G401.6 (cell line): ENCODE data around the gene NTSR1.

Experiments used
- FAIRE-seq: peaks from 2 replicates; lab custom pipeline; 2012; peaks lifted over from hg19 to GRCh38; lab: Jason Lieb, UNC

The NTSR1 gene

DNA sequence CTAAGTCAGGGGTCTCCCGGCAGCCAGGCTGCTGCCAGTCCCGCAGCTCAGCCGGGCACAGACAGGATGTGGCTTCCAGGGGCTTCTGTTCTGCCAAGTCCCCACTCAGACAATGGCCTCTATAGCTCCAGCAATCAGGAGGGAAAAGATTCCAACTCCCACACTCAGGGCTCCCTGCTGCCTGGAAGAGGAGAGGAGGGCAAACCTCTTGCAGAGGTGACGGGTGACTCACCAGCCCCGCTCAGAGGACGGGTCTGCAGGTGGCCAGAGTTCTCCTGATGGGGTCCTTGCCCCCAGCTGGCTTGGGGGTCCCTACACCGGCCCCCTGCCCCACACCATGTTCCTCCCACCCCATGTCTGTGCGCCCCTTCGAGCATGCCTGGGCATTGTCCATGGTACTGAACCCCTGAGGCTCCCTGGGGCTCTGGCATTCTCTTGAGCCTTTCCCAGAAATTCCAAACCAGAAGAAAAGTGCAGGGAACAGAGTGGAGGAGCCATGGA, 32.6 kb downstream of the NTSR1 start:
- no peak for FAIRE-seq

DNA sequence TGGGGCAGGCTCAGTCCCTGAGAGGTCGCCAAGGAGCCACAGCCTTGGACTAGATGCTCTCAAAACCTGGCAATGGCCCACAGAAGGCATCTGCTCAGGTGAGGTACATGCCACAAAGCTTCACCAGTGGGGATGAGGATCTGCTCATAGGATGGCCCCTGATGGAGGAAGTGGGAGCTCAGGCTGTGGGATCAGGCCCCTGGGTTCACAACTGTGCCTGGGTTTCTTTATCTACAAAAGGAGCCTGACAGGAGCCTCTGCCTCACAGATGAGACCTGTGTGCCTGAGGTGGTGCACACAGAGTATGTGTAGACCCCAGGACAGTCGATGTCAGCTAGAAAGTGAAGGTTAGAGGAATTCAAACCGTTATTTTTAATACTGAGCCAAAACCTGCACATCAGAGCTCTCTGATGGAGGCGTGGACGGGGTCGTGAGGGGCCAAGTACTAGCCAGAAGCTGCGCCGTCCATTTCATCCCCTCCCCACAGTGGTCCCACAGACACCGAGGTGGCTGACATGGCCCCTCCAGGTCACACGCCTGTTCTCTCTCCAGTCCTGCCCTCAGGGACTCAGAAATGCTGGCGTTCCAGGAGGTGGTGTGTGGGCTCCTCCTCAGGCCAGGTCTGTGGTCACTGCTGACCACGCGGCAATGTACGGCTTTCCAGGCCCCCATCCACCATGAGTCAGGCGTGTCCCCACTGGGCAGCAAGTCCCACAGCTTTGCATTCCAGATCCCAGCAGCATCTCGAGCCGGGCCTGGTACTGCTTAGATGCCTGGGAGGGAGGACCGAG, 33.3 kb downstream of the NTSR1 start:
- no peak for FAIRE-seq

DNA sequence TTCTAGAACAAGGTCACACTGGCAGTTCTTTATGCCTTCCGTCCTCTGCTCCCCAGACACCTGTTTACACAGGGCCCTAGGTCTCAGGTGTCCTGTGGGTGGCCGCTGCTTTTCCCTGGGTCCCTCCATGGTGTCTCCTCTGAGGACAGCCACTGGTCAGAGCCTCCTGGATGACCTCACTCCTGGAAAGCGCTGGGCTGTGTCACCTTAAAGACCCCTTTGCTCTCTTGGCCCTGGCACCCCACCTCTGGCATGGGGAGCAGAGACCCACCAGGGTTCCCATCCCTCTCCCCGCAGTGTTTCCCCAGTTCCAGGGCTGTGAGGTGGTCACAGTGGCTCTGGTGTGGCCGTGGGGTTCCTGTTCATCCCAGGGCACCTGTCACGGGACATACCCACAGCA, 33.9 kb downstream of the NTSR1 start:
- no peak for FAIRE-seq

DNA sequence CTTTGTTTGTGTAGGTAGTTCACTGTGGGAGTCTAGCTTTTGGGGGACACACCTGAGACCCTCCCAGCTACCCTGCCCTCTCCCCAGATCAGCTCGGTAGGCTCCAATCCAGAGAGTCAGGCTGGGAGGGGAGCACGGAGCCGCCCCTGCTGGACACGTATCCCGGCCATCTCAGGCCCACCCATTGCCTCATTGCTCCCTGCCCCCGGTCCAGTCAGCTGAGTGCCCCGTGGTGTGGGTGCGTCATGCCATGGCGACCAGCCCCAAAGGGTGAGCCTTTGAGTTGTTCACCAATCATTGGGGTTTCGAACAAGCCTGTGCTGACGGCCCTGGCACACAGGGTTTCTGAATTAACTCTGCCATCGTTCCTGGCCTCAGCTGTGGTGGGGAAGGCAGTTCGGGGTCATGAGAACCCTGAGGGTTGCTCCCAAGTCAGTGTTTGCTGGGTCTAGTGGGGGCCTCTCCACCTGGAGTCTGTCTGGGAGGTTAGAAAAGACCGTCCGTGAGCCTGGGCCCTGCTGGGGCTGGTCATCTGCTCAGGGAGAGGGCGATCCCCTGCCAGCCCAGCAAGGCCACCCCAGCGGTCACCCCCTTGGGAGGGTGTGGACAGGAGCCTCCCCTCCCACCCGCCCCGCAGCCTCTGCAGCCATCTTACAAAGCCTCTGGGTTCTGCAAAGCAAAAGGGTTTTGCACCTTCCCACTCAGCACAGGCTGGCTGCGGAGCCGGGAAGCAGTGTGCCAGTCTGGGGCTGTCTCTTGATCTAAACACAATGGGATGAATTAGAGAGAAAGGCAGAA, 34.5 kb downstream of the NTSR1 start:
- no peak for FAIRE-seq

DNA sequence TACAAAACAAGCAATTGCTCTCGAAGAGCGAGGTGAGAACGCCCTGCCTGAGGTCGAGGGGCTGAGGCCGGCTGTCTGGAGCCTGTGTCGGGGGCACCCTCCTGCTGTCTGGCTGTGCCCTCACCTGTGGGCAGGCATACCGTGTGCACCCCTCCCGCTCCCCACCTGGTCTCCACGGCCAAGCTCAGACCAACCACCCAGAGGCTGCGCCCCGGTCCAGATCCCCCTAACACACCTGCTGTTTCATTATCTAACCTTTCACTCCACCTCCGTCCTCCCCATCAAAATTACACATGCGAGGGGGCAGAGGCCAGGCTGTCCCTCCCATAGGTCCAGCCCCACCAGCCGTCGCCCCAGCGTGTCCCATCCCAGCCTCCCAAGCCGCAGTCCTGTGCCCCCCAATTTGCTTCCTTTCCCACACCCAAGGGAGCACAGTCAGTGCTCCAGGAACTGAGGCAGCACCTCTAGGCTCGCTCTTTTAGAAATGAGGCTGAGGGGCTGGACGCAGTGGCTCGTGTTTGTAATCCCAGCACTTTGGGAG, 35.2 kb downstream of the NTSR1 start:
- FAIRE-seq = no peak

DNA sequence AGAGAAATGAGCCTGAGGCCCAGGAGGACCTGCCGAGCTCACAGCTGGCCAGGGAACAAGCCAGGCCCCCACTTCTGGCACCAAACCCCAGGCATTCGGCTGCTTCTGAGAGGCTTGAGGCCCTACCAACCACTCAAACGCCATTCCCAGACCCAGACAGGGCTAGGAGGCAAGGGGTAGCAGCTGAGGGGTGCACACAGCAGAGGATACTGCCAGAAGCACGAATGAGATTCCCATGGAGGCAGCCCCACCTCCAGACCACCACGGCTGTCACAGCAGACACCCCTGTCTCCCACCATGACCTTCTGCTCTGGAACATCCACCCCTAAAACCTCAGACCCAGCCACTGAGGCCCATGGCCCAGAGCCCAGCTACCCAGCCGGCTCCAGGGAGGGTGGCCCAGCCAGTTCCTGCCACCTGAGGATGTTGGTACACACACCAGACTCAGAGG, 36.1 kb downstream of the NTSR1 start:
- no peak for FAIRE-seq

DNA sequence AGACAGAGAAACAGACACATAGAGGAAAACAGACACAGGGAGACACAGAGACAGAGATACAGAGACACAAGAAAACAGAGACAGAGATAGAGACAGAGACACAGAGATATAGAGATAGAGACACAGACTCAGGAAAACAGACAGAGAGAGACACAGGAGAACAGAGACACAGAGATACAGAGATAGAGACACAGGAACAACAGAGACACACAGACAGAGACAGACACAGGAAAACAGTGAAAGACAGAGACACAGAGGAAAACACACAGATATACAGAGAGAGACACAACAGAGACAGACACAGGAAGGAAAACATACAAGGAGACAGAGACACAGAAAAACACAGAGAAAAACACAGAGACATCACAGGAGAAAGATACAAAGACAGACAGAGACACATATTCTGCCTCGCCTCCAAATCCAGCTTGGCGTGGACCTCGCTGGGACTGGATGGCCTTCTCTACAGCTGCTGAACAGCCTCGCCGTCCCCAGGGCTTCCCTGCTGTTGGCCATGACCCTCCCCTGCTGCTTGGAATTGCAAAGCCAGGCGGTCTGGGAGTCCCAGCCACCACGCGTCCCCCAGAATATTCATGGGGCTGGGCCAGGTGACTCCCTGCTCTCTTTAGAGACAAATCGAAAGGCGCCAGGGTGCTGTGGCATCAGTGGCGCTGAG, 36.8 kb downstream of the NTSR1 start:
- no peak for FAIRE-seq

DNA sequence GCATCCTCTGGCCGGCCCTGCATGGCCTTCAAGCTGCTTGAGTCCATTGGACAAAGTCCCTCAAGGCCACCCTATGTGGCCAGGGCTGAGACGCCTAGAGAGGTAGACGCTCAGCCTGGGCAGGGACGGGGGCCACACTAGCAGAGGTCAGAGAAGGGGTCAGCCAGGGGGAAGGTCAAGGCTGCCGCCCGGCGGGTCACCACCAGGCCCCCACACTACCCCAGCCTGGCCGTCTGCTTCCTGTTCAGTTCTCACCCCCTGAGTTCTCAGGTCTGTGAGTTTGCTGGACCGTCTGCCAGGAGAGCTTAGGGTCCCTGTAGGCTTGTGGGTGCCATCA, 37.3 kb downstream of the NTSR1 start:
- no peak for FAIRE-seq

DNA sequence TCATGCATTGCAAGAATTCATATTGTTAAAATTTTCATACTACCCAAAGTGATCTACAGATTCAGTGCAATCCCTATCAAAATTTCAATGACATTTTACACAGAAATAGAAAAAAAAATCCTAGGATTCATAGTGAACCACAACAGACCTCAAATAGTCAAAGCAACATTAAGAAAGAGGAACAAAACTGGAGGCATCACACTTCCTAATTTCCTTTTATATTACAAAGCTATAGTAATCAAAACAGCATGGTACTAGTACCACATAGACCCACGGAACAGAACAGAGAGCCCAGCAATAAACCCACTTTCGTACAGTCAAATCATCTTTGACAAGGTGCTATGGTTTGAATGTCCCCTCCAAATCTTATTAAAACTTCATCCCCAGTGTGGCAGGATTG, 39.7 kb downstream of the NTSR1 start:
- no peak for FAIRE-seq

DNA sequence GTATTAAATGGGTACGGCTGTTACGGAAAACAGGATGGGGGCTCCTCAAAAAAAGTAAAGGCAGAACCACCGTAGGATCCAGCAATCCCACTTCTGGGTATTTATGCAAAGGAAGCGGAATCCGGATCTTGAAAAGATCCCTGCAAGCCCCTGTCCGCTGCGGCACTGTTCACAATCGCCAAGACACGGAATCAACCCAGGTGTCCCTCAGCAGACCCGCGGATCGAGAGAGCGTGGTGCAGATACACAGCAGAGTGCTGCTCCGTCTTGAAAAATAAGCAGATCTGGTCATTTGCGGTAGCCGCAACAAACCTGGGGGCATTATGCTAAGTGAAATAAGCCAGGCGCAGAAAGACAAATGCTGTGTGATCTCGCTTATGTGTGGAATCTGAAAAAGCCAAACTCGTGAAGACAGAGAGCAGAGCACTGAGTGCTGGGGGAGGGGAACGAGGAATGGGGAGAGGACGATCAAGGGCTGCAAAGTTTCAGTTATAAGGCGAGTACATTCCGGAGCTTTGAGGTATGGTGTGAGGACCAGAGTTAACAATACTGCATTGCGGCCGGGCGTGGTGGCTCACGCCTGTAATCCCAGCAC, 41.3 kb downstream of the NTSR1 start:
- no peak for FAIRE-seq

DNA sequence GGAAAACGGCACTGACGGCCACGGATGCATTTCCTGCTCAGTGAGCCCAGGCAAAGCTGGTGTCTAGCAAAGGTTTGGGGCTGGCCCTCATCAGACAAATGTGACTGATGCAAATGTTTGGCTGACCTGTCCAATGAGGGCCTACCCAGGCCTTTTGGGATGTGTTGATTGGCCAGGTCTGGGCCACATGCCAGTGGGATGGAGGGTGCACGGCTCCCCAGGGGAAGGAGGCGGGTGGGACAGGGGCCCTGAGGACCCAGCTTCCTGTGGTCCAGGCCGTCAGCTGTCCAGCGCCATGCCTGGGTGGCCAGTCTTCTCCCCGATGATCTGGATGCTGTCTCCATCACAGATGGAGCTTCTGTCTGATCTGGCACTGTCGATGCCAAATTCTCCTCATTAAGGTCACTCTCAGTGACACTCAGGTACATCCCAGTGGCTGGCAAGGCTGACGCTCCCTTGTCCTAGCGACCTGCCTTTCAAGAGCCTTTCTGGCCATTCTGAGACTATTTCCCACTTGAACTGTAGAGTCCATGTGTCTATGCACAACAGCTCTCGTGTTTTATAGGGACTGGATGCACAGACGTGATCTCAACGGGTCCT, 43.0 kb downstream of the NTSR1 start:
- FAIRE-seq = no peak

DNA sequence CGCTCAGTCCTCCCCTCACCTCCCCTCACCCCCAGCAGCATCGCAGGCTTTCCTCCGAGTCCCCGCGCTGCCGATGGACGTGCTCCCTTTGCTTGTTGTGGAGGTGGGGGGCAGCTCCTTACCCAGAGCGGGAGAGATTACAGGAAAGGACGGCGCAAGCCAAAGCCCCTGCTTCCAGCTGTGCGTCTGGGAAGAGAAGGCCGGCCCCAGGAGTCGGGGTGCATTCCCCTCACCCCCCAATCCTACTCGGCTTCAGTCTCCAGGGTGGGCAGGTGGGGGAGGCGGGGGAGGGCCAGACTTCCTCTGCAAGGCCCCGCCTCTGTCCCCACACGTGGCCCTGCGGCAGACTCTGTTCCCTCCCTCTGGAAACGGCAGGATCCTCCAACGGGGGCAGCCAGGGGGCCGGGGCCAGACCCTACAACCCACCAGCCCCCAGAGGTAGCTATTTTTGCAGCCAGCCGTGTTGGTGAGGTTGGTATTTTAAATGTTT, 43.6 kb downstream of the NTSR1 start:
- no peak for FAIRE-seq

DNA sequence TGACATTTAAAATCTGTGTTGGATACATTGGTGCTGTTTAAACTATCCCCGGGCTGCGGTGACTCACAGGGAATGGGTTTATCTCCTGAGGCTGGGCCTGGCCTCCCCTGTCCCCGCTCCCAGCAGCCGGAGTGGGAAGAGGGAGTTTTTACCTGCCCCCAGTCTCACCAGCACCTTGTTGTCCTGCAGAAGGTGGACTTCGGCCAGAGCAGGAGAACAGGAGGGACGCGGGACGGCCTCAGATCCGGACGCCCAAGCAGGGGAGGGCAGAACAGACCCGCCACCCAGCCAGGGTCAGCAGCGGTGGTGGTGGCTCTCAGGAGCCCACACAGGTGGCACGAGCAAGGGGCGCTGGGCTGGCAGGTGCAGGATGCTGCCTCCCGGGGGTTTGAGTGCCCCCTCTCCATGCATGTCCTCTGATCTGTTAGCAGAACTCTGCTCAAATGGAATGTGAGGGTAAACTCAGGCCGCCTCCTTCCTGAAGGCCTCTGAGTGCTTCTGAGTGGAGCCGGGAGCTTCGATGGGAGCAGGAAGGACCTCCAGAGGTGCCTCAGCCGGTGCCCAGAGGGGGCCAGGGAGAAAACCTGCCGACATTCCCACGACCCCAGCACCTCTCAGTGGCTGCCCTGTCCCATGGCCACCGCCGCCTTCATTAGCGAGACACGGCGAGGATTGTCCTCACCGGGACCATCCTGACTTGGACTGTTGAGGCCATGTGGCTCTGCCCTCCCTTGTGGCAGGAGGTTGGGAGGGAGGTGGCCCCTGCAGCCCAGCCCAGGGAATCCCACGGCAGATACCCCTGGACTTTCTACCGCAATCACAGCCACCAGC, 44.2 kb downstream of the NTSR1 start:
- FAIRE-seq = no peak

DNA sequence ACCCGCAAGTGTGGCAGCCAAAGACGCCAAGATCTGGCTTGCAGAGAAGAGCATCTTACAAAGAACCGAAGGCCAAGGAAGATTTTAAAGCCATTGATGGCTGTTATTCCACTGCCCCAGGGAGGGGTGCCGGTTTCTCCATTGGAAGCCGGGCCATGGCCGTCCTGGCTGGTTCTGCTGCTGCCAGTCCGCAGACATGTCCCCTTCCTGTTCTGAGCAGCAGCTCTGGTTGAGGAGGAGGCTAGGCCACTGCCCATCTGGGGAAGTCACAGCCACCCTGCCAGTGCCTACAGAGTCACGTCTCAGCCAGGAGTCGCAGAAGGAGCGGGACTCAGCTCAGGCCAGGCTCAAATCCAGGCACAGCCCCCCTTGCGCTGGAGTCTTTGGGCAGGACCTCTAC, 45.0 kb downstream of the NTSR1 start:
- no peak for FAIRE-seq

DNA sequence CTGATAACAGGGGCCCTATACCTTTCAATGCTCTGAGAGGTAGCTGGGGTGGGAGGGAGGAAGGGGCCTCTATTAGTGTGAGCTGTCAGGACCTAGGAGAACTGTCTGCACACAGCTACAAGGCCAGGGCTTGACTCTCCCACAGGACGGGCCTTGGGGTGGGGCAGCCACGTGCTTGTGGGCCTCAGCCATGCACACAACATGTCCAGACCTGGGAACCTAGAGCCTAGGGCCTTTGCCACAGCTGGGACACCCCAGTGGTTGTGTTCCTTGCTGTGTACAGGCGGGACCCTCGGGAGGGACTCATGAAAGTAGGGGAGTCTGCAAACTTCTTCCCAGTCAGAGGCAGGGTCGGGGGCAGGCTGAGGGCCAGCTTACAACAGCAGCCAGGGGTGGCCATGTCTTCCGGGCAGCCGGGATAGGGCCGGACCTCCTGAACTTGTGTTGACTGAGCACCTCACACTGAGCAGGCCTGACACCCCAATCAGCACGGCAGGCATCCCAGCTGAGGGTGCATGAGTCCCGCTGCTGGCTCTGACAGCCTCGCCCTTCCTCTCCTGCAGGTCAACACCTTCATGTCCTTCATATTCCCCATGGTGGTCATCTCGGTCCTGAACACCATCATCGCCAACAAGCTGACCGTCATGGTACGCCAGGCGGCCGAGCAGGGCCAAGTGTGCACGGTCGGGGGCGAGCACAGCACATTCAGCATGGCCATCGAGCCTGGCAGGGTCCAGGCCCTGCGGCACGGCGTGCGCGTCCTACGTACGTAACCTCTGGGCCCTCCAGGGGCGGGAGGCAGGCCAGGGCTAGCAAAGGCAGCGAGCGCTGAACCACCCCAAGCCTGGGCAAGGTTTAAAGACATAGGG, 45.7 kb downstream of the NTSR1 start:
- FAIRE-seq = no peak

DNA sequence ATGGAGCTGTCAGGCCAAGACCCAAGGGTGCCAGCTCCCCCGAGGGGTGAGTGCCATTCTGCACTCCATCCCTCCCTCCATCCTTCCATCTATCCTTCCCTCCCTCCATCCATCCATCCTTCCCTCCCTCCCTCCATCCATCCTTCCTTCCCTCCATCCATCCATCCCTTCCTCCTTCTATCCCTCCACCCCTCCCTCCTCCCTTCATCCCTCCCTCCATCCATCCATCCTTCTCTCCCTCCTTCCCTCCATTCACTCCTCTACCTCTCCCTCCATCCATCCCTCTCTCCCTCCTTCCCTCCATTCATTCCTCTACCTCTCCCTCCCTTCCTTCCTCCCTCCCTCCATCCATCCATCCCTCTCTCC, 46.3 kb downstream of the NTSR1 start:
- no peak for FAIRE-seq

DNA sequence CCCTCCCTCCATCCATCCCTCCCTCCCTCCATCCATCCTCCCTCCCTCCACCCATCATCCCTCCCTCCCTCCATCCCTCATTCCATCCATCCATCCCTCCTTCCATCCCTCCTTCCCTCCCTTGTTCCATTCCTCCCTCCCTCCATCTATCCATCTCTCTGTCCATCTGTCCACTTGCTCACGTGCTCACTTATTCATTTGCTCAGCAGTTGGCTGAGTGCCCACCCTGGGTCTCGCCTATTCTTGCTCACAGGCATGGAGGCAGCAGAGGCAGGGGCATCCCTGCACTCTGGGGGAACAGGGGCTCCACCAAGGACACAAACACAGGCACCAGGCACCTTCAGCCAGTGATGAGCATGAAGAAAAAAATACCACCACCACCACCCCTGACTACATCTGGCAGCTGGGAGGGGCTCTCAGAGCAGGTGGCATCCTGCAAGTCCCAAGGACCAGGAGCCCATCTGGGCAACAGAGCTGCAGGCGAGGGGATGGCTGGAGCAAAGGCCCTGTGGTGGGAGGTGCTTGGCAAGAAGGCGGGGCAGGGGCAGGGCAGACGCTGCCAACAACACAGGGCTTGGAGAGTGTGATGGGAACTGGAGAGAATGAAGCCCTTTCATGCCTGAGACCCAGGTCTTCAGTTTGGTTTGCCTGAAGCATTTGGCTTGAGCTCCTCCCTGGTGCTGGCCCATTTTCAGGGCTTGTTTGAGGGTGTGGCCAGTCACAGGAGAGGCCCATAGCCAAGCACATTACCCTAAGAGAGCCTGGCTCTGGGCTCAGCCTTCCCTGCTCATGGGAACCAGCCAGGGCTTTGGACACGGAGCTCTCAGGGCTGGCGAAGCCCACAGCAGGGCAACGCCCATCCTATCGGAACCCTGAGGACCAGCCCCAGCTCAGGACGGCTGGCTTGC, 47.4 kb downstream of the NTSR1 start:
- FAIRE-seq = no peak

DNA sequence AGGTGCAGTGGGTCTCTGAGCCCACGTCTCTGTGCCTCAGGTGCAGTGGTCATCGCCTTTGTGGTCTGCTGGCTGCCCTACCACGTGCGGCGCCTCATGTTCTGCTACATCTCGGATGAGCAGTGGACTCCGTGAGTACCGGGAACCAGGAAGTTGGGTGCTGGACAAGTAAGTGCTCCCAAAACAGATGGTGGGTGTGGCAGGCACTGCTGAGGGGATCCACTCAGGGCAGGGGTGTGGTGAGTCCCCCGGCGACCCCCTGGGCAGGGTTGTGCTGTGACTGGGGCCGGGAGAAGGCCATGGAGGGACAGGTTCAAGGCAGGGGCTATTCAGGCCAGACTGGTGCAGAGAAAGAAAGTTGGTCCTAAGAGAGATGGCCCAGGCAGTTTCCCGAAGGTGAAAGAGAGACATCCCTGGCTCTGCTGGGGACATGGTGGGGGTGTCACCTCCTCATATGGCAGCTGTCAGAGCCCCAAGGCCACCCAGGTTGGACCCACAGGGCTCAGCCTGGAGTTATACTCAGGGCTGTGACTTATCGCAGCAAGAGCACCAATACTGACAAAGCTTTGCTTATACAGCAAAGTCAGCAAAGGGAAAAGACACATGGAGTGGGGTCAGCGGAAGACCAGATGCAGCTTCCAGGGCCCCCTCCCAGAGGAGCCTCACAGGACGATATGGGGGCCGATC, 49.7 kb downstream of the NTSR1 start:
- FAIRE-seq = no peak
